HT1080 (cell line): ENCODE measurements around the gene CERS4. TPM values are rescaled to one million over a fixed set of nuclear protein-coding genes. Genes with fewer than 3 reads are reported as not detected.
"Not testable (repeated sequence)": the region's sequence is repeated elsewhere in the genome, so short reads cannot be mapped to it uniquely, and the experiment has no call there.

Experiments
- DNase-seq: peaks from one replicate; pipeline ENCODE4 v3.0.0-alpha.2; 2015; ENCODE audit warnings: low read depth
- total RNA-seq: library from RNA; depleted of rRNA; stranded (reverse); fragments of >200 nt; shearing (Covaris generic); gene quantifications from 2 replicates; pipeline ENCODE4 v1.2.3, GENCODE V29; 2014

Gene CERS4
- total RNA-seq, 1 experiment from 2014 or later: 0.50 TPM

- DNase-seq: no peak
These were observed 32.5 kb downstream of the CERS4 start for GRCh38 chr19:8241646-8242045.

GRCh38 chr19:8242211-8242821 is 33.1 kb downstream of the CERS4 start:
- DNase-seq: no peak

- no peak for DNase-seq
These were observed 34.0 kb downstream of the CERS4 start for GRCh38 chr19:8243146-8243545.

GRCh38 chr19:8244442-8244841 is 35.3 kb downstream of the CERS4 start:
- no peak for DNase-seq

DNA sequence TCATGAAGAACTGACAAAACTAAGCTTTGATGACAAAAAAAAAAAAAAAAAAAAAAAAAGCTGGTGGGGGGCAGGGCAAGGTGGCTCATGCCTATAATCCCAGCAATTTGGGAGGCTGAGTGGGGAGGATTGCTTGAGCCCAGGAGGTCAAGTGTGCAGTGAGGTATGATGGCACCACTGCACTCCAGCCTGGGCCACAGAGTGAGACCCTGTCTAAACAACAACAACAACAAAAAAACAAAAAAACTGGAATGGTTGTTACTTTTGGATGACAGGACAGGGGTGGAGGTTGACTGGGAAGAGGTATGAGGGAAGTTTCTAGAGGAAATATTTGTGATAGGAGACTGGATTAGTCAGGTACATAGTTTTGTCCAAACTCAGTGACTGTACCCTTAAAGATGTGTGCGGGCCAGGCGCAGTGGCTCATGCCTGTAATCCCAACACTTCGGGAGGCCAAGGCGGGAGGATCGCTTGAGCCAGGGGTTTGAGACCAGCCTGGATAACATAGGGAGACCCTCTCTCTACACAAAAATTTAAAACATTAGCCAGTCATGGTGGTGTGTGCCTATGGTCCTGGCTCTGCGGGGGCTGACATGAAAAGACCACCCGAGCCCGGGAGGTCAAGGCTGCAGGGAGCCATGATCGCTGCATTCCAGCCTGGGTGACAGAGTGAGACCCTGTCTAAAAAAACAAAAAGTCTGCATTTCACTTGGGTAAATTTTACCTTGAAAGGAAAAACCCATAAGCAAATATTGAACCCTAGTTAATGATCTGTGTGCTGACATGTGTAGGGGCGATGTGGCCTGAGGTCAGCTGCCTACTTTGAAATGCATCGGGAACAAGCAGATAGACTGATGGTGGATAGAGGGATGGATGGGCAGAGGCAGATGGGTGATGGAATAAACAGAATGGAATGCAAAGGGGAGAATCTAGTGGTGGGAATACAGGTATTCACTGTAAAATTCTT is 37.0 kb downstream of the CERS4 start:
- DNase-seq: no peak

DNA sequence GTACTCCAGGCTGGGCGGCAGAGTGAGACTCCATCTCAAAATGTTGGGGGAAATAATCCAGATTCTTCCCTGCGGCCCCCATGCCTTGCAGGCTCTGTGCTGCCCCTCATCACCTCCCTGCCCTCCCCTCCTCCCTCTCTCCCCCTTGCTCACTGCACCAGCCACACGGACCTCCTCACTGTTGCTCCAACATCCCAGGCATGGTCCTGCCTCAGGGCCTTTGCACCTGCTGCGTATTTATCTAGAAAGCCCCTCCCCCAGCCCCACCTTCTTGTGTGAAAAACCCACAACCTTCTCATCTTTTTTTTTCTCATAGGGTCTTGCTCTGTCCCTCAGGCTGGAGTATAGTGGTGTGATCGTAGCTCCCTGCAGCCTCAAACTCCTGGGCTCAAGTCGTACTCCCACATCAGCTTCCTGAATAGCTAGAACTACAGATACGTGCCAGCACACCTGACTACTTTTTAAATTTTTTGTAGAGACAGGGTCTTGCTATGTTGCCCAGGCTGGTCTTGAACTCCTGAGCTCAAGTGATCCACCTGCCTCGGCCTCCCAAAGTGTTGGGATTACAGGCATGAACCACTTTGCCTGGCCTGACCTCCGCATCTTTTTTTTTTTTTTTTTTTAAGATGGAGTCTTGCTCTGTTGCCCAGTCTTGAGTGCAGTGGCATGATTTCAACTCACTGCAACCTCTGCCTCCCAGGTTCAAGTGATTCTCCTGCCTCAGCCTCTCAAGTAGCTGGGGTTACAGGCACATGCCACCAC is 38.1 kb downstream of the CERS4 start:
- not testable (repeated sequence) for DNase-seq

- no peak for DNase-seq
These were observed 39.5 kb downstream of the CERS4 start for GRCh38 chr19:8248348-8249328.

GRCh38 chr19:8250596-8250995 is 41.4 kb downstream of the CERS4 start:
- DNase-seq: no peak

DNA sequence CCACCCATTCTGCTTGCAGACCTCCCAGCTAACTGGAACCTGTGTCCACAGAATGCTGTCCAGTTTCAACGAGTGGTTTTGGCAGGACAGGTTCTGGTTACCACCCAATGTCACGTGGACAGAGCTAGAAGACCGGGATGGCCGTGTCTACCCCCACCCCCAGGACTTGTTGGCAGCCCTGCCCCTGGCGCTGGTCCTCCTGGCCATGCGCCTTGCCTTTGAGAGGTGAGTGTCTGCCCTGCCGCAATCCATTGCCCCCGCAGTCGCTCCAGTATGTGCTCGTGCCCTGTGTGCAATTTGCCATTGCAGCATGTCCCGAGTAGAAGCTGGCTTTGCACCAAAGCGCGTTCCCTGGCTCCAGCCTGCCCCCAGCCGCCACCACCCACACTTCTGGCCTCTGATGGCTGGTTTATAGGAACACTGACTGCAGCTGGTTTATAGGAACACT is 41.9 kb downstream of the CERS4 start:
- no peak for DNase-seq

DNA sequence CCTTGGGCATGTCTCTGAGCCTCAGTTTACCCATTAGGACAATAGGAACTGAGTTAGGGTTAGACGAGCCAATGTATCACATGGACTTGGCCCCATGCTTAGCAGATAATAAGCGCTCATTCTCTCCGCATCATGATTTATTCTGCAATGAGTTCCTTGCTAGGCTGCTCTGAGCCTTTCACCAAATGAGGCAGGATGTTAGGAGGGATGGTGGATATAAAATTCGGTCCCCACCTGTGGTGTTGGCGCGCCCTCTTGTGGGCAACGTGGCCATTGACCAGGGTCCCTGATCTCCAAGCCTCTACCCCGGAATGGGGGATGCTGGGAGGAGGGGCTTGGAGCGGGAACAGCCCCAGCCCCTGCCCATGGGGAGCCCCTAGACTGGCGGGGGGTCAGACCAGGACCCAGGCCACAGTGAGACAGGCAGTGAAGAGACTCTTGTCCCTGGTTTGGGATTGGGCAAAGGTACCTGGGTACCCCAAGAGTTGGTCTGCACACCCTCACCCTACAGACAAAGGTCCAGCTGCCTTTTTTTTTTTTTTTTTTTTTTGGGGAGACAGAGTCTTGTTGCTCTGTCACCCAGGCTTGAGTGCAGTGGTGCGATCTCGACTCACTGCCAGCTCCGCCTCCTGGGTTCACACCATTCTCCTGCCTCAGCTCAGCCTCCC is 43.9 kb downstream of the CERS4 start:
- DNase-seq: peak; percentile 69

DNA sequence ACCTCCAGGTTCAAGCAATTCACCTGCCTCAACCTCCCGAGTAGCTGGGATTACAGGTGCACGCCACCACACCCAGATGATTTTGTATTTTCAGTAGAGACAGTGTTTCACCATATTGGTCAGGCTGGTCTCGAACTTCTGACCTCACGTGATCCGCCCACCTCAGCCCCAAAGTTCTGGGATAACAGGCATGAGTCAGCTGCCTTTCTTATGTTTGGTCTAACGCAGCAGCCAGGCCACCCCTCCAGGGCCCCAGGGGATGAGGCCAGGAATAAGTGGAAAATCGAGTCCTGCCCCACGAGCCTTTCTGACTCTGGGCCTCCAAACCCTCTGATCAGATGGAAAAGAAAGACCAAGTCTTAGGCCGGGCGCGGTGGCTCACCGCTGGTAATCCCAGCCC is 44.5 kb downstream of the CERS4 start:
- DNase-seq: no peak

- no peak for DNase-seq
These were observed 45.3 kb downstream of the CERS4 start for GRCh38 chr19:8254286-8255001.

DNA sequence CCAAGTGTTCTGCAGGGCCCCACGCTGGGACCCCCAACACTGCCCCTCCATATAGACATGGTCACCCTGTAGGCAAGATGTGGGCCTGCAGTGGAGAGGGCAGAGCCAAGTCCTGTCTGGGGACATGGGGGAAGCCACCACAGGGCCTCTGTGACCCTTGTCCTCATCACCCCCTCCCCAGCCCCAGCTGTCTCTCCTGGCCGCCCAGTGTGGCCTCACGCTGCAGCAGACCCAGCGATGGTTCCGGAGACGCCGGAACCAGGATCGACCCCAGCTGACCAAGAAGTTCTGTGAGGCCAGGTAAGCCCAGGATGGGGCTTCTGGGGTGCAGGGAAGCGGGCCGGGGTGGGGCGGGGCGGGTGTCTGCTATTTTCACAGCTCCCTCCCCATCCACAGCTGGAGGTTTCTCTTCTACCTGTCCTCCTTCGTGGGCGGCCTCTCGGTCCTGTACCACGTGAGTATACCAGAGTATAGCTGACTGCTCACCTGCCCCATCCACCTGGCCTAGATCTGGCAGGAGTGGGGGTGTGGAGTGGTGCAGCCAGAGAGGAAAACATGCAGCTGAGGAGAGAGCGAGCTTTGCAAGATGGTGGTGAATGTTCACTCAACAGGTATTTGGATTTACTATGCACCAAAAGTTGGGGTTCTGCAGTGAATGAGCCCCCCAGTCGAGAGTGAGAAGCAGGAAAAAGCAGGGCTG is 46.4 kb downstream of the CERS4 start:
- DNase-seq: no peak

- no peak for DNase-seq
These were observed 47.3 kb downstream of the CERS4 start for GRCh38 chr19:8256276-8257051.

DNA sequence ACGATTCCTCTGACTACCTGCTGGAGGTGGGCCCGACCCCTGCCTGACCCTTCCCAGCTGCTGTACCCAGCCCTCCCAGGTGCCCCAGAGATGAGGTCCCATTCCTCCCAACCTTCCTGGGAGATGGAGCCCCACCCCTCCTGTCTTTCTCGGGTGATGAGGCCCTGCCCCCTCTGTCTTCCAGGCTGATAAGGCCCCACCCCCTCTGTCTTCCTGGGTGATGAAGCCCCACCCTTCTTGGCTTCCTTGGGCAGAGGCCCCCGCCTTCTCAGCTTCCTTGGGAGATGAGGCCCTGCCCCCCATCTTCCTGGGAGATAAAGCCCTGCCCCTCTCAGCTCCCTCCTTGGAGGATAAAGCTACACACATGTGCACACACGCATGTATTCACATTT is 47.9 kb downstream of the CERS4 start:
- no peak for DNase-seq

DNA sequence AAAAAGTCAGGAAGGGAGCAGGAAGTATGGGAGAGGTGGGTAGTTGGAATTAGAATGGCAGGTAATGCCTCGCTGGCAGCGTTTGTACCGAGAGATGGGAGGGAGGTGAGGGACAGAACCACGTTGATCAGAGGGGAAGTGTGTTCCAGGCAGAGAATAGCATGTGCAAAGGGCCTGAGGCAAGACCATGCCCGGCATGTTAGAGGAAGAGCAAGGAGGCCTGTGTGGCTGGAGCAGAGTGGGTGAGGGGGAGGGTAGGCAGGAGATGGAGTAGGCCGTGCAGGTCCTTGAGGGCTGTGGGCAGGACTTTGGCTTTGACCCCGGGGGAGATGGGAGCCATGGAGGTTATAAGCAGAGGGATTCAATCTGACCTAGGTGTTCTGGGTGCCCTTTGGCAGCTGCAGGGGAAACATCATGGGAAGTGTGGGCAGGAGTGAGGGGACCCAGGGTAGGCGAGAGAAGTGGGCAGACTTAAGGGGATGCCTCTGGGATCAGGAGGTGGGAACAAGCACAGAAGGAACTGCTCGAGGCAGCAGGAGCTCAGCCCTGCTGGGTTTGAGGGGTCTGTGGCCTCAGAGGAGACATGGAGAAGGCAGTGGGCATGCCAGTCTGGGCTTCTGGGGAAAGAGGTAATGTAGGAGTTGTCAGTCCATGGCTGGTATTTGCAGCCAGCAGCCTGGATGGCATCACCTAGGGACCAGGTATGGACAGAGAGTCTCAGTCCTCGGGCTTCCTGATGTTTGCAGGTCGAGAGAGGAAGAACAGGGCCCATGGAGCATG is 50.2 kb downstream of the CERS4 start:
- DNase-seq: no peak

DNA sequence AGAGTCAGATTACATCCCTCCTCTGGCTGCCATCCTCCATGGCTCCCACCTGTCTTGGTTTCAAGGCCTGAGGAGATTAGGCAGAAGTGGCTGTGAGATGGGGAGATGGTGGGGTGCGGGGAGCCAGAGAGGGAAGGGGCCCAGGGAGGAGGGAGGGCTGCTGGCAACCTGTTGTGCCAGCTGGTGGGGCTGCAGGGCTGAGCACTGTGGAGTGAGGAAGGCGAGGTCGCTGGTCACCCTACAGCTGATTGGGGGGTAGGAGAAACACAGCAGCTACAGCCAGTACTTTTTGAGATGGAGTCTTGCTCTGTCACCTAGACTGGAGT is 50.7 kb downstream of the CERS4 start:
- DNase-seq: no peak
